NCI-H524 treated with DMSO at 0.1 percent for 48 hours (cell line): ENCODE measurements around the gene CLIP1.
A peak's percentile ranks its signal among the peaks of the same experiment; 100 is the strongest.
"Not testable (repeated sequence)": the region's sequence is repeated elsewhere in the genome, so short reads cannot be mapped to it uniquely, and the experiment has no call there.

Experiments used
- DNase-seq: peaks from one replicate; lab custom pipeline; 2025; lab: John Stamatoyannopoulos, UW

Gene CLIP1

GRCh38 chr12:122310626-122311333 is 111.7 kb downstream of the CLIP1 start:
- no peak for DNase-seq

- DNase-seq, result no peak
These were observed 112.8 kb downstream of the CLIP1 start for GRCh38 chr12:122309564-122310121.

GRCh38 chr12:122308811-122309210 is 113.7 kb downstream of the CLIP1 start:
- DNase-seq, result no peak

GRCh38 chr12:122306407-122306806 is 116.1 kb downstream of the CLIP1 start:
- DNase-seq, result no peak

GRCh38 chr12:122304924-122305323 is 117.5 kb downstream of the CLIP1 start:
- DNase-seq, result no peak

GRCh38 chr12:122303068-122303467 is 119.4 kb downstream of the CLIP1 start:
- no peak for DNase-seq

GRCh38 chr12:122298071-122298748 is 124.3 kb downstream of the CLIP1 start:
- no peak for DNase-seq

GRCh38 chr12:122297494-122297893 is 125.0 kb downstream of the CLIP1 start:
- no peak for DNase-seq

- DNase-seq, result no peak
These were observed 126.6 kb downstream of the CLIP1 start for GRCh38 chr12:122295877-122296276.

GRCh38 chr12:122293081-122293480 is 129.4 kb downstream of the CLIP1 start:
- DNase-seq, result no peak

- DNase-seq, result no peak
These were observed 131.0 kb downstream of the CLIP1 start for GRCh38 chr12:122291431-122291830.

GRCh38 chr12:122283680-122284079 is 138.8 kb downstream of the CLIP1 start:
- no peak for DNase-seq

GRCh38 chr12:122282061-122282460 is 140.4 kb downstream of the CLIP1 start:
- DNase-seq, result no peak

GRCh38 chr12:122276242-122276641 is 146.2 kb downstream of the CLIP1 start:
- no peak for DNase-seq

- DNase-seq, result no peak
These were observed 147.0 kb downstream of the CLIP1 start for GRCh38 chr12:122275459-122275858.

- DNase-seq, result peak; percentile 67
These were observed 156.1 kb downstream of the CLIP1 start, which contains the start of gene VPS33A for GRCh38 chr12:122266230-122266901. TSS of gene VPS33A (minus strand) at chr12:122266494. CDS start at chr12:122266408, 86 bp downstream.

- no peak for DNase-seq
These were observed 156.6 kb downstream of the CLIP1 start for GRCh38 chr12:122265886-122266229.

- no peak for DNase-seq
These were observed 157.0 kb downstream of the CLIP1 start for GRCh38 chr12:122265476-122265875.

GRCh38 chr12:122260735-122261134 is 161.7 kb downstream of the CLIP1 start:
- not testable (repeated sequence) for DNase-seq

GRCh38 chr12:122258939-122259338 is 163.5 kb downstream of the CLIP1 start:
- not testable (repeated sequence) for DNase-seq

GRCh38 chr12:122258462-122258861 is 164.0 kb downstream of the CLIP1 start:
- DNase-seq, result not testable (repeated sequence)

- no peak for DNase-seq
These were observed 171.9 kb downstream of the CLIP1 start for GRCh38 chr12:122250536-122250935.

- DNase-seq, result no peak
These were observed 172.4 kb downstream of the CLIP1 start for GRCh38 chr12:122250047-122250446.
